ENCODE results near the gene ANKIB1.
"Not testable (repeated sequence)": the region's sequence is repeated elsewhere in the genome, so short reads cannot be mapped to it uniquely, and the experiment has no call there.

Gene ANKIB1, protein sequence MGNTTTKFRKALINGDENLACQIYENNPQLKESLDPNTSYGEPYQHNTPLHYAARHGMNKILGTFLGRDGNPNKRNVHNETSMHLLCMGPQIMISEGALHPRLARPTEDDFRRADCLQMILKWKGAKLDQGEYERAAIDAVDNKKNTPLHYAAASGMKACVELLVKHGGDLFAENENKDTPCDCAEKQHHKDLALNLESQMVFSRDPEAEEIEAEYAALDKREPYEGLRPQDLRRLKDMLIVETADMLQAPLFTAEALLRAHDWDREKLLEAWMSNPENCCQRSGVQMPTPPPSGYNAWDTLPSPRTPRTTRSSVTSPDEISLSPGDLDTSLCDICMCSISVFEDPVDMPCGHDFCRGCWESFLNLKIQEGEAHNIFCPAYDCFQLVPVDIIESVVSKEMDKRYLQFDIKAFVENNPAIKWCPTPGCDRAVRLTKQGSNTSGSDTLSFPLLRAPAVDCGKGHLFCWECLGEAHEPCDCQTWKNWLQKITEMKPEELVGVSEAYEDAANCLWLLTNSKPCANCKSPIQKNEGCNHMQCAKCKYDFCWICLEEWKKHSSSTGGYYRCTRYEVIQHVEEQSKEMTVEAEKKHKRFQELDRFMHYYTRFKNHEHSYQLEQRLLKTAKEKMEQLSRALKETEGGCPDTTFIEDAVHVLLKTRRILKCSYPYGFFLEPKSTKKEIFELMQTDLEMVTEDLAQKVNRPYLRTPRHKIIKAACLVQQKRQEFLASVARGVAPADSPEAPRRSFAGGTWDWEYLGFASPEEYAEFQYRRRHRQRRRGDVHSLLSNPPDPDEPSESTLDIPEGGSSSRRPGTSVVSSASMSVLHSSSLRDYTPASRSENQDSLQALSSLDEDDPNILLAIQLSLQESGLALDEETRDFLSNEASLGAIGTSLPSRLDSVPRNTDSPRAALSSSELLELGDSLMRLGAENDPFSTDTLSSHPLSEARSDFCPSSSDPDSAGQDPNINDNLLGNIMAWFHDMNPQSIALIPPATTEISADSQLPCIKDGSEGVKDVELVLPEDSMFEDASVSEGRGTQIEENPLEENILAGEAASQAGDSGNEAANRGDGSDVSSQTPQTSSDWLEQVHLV

DNA sequence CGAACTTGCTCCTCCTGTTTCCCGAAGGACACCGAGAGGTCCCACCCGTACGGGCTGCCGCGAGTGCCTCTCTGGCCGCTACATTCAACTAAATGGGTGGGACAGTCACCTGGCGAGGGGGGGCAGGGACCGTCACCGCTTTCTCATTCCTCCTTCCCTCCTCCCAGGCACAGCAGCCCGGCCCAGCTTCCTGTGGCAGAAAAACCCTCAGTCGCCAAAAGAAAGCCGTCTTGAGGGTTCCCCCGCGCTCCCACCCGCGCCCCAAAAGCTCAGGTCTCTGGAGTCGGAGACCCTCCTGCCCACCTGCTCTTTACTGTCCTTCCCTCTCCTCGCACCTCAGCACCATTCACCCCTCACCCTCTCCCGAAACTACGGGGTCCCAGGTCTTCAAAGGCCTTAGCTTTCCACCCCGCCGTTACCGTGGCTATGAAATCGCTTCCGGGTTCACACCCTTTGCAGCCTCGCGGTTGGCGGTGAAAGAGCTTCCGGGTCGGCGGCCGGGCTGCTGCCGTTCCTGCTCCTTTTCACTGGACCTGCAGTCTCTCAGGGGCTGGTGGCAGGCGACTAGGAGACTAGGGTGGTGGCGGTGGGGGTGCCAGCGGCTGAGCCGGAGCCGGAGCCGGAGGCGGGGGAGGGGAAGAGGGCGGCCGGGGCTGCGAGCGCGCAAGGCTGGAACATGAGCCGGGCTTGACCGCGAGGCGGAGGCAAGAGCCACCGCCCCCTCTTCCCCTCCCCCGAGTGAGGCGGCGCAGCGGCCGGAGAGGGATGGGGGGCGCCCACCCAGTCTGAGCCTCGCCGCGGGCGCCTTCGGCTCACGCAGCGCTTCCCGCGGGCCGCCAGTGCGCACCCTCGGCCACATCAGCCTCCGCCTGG, at the start of gene ANKIB1, which contains the start of gene KRIT1:
Gene ANKIB1, plus strand, starts transcription at position 488 of the 873 bp plus-strand sequence. CDS start 49,005 bp downstream, outside the sequence.
Gene KRIT1, minus strand, starts transcription at position 428 of the 873 bp plus-strand sequence. CDS start 3,779 bp downstream, outside the sequence.
- DNase-seq: peak; percentile 94

DNA sequence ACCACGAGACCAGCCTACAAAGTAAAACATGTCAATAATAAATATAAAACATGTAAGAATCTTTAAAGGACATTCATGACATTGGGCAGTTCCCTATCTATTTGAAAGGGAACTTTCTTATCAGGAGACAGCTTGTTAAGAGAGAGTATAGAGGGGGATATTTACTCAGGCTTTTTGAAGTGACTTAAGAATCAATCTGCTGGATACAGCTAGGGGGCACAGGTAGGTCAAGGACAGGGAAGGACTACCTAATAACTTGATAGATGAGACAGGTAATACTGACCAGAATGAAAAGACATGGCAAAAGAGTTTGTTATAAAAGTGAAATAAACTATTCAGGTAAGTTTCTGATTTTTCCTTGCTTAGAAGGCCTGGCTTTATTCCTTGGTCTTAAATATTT, 45.0 kb upstream of the ANKIB1 start:
- DNase-seq: no peak

DNA sequence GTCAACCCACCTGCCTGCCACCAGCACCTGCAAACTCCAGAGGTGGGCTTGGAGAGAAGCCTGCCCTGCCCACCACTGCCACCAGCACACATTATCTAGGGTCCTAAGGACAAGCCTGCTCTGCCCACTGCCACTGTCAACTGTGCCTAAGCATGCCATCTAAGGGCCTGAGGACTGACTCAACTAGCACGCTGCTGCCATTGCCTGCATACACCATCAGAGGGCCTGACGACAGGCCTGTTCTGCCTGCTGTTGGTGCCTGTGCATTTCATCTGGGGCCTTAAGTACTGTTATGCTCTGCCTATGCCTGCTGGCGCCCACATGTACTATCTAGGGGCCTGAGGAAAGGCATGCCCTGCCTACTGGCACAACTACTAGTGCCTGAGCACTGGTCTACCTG, 39.8 kb upstream of the ANKIB1 start:
- no peak for DNase-seq

DNA sequence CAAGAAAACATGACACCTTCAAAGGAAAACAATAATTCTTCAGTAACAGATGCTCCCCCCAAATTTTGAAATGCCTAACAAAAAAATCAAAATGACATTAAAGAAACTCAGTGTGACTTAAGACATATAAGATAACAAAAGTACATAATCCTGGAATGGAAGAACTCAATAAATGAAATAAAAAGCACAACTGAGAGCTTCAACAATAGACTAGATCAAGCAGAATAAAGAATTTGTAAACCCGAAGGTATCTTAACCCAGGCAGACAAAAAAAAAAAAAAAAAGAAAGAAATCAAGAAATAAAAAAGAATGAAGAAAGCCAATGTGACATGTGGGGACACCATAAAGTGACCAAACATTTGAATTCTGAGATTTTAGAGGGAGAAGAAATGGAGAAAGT, 39.1 kb upstream of the ANKIB1 start:
- no peak for DNase-seq

DNA sequence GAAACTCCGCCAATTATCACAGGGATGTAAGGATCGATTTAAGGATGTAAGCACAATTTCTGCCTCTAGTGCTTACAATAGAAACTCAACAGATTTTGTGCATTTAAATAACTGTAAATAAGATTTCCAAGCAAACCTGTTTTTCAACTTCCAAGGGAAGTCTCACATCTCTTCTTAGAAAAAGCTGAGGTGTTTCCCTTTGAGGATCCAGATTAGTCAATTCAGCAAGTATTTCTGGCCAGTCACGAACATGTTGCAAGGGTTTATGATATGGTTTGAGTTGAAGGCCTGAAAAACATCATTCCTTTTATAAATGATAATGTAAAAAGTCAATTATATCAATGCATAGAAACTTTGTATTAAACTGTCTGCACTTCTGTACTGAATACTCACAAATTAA, 24.0 kb upstream of the ANKIB1 start:
- no peak for DNase-seq

DNA sequence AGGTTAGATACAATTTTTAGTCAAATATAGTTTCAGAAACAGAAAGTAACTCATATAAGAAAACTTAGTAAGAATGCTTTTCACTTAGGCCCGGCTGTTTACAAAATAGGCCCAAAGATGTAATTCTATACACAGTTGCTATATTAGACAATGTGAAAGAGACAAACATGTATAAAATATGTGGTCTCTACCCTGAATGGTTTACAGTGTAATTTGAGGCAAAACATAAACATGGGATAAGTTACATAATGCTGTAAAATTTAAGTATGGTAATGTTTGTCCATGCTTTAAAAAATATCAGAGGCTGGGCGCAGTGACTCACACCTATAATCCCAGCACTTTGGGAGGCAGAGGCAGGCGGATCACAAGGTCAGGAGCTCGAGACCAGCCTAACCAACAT, 18.8 kb upstream of the ANKIB1 start:
- no peak for DNase-seq

DNA sequence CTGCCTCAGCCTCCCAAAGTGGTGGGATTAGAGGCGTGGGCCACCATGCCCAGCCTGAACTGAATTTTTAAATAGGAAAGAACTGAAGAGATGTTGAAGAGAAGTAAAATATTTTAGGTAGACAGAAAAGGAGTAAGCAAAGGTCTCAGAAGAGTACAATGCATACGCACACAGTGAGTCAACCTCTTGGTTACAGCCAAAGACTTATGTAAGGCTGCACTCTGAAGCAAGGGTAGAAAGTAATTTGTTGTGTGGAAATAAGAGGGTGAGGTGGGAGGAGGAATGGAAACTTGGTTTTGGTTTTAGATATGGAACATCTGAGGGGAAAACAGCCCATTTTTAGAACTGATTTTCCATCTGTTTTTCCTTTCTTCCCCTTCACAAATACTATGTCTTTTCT, 17.7 kb upstream of the ANKIB1 start:
- DNase-seq: no peak

DNA sequence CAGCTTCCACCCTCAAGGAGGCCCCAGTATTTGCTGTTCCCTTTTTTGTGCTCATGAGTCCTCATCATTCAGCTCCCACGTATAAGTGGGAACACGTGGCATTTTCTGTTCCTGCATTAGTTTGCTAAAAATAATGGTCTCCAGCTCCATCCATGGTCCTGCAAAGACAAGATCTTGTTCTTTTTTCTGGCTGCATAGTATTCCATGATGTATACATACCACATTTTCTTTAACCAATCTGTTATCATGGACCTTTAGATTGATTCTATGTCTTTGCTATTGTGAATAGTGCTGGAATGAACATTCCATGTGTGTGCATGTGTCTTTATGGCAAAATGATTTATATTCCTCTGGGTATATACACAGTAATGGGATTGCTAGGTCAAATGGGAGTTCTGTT, 17.0 kb upstream of the ANKIB1 start:
- no peak for DNase-seq

DNA sequence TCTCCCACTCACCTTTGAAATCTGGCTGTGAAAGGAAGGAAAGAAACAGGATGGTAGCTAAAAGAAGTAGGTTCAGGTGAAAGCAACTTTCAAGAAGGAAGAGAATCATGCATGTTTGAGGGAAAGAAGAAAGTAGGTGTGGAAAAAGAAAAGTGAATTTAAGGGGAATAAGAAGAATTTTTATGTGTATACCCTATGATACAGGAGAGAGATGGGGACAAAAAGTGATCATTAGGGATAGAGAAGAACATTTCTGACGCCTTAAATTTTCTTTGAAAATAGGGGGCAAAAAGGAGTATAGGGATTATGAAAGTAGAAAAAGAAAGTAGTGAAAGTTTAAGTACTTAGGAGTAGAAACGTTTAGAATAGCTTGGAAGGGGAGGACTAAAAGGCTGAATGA, 15.2 kb upstream of the ANKIB1 start:
- no peak for DNase-seq

DNA sequence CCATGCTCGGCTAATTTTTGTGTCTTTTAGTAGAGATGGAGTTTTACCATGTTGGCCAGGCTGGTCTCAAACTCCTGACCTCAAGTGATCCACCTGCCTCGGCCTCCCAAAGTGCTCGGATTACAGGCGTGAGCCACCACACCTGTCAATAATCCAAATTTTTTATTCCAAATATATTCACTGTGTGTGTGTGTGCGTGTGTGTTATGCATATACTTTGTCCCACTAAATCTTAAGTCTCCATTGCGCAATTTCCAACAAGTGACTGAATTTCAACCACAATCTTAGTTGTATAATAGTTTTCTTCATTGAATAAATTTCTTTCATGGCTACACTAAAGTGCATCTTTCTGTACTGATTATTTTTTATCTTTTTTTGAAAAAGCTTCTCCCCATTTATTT, 2.8 kb upstream of the ANKIB1 start:
- no peak for DNase-seq

DNA sequence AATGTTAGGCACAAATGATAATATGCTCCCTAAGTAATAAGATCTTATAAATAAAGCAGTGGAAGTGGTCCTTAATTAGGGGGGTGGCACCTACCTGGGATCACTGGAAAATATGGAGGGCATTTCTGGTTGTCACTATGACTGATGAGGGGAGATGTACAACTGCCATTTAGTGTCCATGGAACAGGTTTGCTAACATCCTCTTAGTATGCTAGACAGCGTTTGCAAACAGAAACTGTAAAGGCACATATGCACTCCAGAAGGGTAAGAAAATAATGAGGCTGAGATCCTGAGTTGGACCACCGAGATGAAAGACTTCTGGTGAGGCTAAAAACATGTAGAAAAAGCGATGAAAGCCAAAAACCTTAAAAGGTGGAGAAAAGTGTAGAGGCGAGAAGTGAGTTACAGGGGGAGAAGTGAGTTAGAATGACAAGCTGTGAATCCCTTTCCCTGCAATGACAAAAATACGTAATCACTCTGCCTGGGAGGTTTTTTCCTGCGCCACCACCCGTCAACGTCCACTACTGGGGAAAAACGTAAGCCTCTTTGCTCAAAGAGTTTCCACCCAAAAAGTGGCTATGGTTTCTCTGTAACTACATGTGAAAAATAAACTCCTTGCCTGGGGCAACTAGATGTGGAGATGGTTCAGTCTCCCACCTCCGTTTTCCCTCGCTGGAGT, 827 bp upstream of the ANKIB1 start:
- DNase-seq: no peak

DNA sequence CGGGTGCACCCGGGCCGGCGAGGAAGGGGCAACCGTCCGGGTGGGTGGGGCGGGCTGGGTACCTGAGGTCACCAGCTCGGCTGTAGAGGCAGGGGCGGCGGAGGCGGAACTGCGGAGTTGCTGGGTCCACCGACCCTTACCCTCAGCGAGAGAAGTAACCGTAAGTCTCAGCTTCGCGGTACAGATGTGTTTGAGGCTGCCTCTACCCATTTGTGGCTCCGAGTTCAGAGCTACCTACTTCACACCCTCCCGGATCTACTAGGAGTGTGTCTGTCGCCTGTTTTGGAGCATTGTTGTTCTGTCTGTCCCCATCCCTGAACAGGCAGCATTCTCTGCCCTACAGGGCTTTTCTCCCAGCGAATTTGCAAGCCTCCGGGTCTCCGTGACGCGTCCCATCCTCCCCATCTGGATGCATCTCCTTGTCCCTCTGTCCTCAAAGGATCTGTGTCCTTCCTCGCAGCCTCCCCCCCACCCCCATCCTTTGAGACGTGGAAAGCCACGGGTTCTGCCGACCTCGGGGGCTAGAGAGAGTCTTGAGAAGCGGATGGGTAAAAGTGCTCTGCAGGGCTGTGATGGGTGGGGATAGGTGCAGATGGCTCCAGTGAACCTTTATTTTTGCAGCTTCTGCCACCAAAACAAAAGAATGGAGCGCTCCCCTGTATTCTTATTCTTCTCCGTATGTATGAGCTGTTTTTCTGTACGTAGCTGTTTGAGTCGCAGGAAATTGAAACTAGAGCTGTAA, 757 bp downstream of the ANKIB1 start:
- DNase-seq: peak; percentile 49

DNA sequence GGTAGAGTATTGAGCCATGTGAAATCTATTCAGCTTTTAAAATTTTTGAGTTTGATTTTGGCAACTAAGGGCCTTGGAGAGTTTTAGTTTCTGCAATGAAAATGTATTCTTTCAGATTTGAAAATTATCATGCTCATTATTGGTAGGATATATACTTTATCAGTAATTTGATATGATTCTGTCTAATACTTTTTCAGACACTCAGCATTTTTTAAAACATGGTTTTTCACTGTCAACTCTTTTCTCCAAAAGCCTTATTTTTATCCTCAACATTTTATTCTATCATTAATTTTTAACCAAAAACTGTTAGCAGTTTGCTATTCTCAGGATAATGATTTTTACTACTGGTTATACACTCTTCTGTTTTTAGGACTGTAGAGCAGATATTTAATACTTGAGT, 4.8 kb downstream of the ANKIB1 start:
- DNase-seq: no peak

DNA sequence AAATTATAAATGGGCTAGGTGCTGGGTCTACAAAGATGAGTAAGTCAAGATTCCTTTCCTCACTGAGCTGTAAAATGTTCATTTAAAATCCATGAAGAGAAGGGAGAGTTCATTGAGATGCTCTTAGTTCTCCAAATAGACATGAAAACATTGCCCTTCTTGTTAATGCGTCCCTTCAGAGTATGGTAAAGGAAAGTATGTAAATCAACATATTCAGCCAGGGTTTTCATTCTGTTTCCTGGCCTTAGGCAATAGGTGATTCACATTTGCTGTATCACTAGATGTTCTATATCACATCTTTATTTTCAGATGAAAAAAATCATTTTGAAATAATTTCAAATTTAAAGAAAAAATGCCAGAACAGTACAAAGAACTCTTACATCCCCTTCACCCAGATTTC, 5.4 kb downstream of the ANKIB1 start:
- DNase-seq: no peak

DNA sequence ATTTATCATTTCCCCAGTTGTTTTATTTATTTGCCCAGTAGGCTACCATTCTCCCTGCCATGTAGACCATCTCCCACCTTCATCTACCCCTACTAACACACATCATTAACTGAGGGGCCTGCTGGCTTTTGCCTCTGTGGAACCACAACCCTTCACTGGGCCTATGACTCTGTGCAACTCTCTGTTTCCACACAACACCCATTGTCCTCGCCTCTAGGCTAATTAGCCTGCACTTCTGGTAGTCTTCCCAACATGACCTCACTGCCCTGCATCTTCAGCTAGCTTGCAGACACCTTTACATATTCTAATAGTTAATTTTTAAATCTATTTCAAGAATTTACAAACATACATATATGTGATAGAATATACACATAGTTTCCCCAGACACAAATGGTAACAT, 7.5 kb downstream of the ANKIB1 start:
- no peak for DNase-seq

DNA sequence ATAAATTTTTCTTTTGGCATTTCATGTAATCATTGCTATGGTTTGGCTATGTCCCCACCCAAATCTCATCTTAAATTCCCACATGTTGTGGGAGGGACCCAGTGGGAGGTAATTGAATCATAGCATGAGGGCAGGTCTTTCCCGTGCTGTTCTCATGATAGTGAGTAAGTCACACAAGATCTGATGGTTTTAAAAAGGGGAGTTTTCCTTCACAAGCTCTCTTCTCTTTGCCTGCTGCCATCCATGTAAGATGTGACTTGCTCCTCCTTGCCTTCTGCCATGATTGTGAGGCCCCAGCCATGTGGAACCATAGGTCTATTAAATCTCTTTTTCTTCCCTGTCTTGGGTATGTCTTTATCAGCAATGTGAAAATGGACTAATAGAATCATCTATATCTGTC, 9.0 kb downstream of the ANKIB1 start:
- DNase-seq: not testable (repeated sequence)

DNA sequence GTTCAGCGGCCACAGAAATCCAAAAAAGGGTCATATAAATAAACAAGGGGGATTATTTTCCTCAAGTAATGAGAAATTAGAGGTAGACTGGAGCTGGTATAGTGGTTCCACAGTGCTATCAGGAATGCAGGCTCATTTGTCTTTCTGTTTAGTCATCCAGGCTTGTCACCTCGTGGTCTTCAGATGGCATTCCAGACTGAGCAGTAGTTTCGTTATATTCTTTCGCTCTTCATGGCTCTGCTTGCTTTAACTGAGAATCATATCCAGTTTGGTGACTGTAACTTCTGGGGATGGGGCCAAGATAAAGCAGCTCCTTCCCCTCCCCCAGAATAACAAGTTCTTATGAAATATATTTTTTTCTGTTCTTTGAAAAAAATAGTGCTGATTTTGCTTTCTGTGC, 9.5 kb downstream of the ANKIB1 start:
- no peak for DNase-seq

DNA sequence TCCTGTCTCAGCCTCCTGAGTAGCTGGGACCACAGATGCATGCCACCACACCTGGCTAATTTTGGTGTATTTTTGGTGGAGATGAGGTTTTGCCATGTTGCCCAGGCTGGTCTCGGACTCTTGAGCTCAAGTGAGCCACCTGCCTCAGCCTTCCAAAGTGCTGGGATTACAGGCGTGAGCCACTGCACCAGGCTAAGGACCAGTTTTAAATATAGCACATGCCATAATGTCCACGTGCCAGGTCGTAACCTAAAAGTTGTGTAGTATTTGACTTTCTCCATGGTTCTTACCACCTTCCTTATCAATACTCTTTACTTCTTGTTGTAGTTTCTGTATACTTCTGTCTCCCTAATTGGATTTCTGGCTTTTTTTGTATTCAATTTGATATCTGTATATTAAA, 13.3 kb downstream of the ANKIB1 start:
- DNase-seq: no peak

DNA sequence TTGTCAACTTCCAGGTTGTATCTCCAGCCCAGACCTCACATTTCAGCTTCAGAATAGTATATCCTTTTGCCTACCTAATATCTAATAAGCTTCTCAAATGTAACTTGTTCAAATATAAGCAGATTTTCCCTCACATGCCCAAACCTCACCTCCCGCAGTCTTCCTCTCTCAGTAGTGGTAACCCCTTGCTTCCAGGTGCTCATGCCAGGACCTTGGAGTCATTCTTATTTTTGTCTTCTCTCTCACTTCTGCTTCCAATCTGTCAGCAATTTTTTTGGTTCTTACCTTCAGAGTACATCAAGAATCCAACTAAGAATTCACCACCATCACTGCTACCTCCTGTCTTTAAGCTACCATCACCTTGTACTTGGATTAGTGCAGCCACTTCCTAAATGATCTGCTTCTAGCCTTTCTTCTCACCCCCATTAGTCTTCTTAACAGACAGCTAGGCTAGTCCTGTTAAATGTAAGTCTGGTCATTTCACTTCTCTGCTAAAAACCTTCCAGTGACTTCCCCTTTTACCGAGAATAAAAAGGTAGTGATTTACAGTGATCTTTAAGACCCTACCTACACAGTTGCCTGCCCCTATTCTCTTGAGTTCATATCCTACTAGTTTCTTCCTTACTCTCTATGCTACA, 14.0 kb downstream of the ANKIB1 start:
- no peak for DNase-seq

DNA sequence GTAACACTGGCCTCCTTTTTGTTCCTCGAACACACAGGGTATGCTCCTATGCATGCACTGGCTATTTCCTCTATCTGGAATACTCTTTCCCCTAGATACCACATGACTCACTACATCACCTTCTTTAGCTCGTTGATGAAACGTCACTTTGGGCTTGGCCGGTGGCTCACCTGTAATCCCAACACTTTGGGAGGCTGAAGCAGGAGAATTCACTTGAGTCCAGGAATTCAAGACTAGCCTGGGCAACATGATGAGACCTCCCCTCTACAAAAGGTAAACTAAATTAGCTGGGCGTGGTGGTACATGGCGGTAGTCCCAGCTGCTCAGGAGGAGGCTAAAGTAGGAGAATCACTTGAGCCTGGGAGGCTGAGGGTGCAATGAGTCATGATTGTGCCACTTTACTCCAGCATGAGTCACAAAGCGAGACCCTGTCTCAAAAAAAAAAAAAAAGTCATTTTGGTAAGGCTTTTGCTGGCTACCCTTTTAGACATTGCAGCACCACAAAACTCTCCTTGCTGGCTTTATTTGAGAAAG, 14.5 kb downstream of the ANKIB1 start:
- DNase-seq: no peak
